ENCODE data around the gene MRPL36.

MRPL36 gene

GRCh38 chr5:1762883-1763547, 36.6 kb downstream of the MRPL36 start:
- DNase-seq = no peak

DNA sequence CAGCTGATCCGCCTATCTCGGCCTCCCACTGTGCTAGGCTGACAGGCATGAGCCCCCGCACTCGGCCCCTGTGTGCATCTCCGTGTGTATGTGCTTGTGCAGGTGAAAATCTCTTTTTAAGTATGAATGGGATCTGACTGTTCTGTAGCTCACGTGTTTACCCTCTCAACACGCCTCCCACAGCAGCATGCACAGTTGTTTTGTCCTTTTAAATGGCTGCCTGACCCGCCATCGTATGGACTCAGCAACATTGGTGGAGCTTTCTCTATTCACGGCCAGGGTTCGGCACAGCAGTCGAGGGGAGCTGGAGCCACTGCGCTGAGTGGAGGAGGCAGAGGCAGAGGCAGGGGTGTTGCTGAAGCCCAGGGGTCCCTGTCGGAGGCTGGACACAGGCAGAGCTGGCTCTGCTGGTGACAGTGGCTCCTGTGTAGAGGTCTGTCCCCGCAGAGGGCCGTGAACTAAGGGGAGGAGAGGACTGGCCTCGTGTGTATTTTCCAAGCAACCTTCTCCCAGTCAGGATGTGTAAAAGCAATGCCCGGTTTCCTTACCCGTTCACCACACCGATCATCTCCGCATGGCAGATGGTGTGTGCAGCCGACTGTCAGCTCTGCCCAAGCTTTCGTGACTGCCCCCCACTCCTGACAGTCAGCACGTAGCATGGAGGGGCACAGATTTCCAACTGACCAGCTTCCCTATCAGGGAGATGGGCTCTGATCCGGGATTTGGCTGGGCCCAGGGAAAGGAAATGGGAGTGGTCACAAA, 37.3 kb downstream of the MRPL36 start:
- no peak for DNase-seq

DNA sequence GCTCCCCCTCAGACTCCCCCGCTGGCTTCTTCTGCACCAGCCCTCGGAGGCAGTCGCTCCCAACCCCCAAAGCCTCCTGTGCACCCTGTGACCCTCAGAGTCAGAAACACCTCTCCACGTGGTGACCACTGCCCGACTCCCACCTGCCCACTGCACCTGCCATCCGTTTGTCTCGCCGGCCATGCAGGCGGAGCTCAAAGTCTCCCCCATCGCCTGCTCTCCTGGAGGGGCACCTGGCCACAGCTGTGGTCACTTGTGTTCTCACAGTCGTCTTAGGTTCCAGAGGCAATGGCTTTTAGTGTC, 38.2 kb downstream of the MRPL36 start:
- no peak for DNase-seq

DNA sequence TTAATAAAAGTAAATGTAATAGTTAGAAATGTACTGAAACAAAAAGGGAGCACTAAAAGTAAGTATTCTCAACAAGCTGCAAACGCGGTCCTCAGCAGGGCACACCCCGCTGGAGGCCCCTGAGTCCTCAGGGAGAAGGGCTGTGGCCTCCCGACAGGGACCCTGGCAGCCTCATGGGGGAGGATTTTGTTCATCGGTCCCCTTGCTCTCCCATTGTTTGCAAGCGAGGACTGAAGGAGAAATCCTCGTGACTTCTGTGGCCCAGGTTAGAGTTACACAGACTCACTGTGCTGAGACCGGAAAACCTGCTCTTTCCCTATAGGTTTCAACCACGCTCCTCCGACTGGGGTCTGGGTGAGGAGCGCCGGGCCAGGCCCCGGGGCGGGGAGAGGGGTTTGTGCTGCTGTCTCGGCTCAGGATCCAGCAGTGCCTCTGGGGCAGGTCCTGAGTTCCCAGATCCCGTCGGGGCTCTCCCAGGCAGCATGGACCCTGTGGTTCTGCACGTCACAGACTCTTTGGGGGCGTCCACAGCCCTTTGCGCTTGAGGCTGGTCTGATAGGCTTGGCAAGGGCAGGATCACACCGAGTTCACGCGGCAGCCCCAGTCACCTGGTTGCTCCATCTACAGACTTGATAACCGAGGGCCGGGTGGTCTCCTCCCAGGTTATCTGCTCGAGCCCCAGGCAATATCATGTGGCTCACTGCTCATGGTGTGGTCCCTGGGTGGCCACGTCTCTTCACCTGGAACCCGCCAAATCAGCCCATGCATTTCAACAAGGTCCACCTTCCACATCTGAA, 38.8 kb downstream of the MRPL36 start:
- no peak for DNase-seq

GRCh38 chr5:1760231-1760630, 39.4 kb downstream of the MRPL36 start:
- no peak for DNase-seq

DNA sequence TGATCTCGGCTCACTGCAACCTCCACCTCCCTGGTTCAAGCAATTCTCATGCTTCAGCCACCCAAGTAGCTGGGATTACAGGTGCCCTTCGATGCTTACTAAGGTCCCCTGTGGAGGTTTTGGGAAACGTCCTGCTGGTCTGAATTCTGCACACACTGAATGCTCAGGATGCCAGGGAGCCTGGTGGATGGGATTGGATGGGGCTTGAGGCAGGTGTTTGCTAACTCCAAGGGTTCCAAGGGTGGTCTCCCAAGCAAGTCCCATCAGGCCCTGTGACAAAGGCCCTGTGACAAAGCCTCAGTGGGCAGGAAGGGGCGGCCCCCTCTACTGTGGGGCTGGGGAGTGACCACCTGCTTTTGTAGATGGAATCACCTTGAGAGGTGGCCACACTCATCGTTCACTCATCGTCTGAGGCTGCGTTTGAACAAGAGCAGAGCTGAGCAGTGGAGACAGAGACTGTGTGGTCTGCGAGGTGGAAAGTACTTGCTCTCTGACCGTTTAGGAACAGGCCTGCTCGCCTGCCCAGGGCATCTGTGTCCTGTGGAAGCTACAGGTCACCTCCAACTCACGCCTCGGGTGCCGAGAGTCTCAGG, 40.2 kb downstream of the MRPL36 start:
- no peak for DNase-seq

DNA sequence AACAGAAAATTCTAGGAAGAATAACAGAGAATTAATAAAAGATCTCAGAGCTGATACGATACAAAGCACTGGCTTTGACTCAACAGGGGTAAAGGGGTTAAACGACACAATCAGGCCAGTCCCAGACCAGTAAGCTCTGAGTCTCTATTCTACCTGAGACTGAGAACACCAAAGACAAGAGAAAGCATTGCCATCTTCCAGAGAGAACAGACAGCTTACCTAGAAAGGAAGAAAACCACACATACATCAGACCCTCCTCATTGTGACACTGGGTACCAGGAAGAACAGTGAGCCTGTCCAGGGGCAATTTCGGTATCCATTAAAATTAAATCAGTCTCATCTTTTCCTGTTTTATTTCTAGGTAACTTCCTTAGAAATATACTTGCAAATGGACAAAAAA, 41.1 kb downstream of the MRPL36 start:
- no peak for DNase-seq

DNA sequence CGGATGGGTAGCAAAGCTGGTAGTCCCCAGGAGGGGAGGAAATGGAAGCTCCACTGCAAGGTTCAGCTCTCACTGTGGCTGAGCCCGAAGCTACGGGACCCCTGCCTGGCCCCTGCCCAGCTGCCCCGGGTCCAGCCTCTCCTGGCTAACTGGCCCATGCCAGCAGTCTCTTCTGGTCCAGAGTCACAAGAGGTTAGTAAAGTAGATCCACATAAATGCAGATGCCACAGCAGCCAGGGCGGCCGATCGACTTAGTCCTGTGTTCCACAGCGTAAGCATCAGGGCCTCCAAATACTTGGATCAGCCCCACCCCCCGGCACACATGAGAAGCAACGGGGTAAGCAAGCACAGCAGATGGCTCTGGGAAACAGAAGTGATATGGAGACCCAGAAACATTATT, 42.1 kb downstream of the MRPL36 start:
- DNase-seq = no peak

DNA sequence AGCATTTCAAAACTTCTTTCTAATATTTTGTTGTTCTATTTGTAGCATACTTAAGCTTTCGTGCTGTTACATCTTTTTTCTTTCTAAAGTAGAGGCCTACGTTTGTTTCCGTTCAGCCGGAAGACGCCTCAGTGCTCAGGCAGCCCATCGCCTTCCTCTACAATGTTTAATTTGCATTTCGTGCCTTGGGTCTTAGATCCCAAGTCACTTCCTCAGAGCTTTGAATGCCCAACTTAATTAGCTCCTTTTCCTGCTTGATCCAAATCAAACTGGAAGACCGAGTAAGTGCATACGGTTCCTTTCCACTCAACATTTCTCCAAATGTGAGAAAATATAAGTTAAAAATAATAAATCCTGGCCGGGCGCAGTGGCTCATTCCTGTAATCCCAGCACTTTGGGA, 43.2 kb downstream of the MRPL36 start:
- DNase-seq = no peak

- DNase-seq = no peak
These were observed 44.2 kb downstream of the MRPL36 start for GRCh38 chr5:1755321-1755949.

DNA sequence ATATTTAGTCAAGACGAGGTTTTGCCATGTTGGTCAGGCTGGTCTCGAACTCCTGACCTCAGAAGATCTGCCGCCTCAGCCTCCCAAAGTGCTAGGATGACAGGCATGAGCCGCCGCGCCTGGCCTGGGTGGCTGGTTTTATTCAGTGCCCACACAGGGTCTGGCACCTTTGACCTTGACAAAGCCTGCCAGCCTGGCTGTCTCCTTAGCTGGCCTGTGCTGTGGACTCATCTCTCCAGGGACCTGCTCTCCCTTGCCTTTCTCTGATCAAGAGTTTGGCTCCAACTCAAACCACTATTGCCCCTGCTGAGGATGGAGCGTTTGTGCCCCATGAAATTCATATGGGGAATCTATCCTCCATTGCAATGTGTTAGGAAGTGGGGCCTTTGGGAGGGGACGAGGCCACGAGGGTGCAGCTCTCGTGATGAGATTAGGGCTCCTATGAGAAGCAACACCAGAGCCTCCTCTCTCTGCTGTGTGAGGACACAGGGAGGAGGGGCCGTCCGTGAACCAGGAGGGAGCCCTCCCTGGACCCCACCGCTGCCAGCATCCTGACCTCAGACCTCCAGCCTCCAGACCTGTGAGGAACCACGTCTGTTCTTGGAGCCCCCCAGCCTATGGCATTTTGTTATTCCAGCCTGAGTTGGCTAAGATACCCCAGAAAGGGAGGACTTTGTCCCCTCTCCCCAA, 45.0 kb downstream of the MRPL36 start:
- no peak for DNase-seq

DNA sequence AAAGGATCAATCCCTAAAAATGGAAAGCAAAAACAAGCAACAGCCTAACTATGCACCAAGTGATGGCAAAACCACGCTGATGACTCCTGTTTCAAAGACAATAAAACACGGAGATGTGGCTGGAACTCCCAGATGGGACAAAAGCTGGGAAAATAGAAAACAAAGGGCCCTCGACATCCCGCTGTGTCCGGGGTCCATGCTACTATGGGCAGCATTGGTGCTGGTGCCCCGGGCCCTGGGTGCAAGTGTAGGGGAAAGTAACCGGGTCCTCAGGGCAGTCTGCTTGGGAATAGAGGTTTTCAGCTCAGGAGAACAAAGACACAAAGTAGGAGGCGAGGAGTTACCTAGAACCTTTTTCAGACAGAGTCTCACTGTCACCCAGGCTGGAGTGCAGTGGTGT, 46.1 kb downstream of the MRPL36 start:
- DNase-seq = no peak

DNA sequence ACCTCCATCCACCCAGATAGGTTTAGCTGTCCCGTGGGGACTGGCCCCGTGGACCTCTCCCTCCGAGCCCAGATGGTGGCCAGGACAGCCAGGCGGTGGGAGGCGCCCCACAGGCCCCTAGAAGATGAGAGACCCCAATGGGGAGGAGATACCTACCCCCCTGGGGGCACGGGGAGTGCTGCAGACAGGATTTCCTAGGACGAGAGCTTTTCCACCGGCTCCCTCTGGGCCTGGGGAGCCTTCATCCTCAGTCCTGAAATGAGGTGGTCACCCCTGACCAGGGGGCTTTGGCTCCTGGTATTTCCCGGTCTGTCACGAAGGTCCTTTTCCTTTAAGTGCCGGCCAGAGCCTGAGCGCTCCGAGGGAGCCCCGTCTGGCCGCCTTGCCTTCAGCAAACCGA, 46.8 kb downstream of the MRPL36 start:
- DNase-seq = no peak

DNA sequence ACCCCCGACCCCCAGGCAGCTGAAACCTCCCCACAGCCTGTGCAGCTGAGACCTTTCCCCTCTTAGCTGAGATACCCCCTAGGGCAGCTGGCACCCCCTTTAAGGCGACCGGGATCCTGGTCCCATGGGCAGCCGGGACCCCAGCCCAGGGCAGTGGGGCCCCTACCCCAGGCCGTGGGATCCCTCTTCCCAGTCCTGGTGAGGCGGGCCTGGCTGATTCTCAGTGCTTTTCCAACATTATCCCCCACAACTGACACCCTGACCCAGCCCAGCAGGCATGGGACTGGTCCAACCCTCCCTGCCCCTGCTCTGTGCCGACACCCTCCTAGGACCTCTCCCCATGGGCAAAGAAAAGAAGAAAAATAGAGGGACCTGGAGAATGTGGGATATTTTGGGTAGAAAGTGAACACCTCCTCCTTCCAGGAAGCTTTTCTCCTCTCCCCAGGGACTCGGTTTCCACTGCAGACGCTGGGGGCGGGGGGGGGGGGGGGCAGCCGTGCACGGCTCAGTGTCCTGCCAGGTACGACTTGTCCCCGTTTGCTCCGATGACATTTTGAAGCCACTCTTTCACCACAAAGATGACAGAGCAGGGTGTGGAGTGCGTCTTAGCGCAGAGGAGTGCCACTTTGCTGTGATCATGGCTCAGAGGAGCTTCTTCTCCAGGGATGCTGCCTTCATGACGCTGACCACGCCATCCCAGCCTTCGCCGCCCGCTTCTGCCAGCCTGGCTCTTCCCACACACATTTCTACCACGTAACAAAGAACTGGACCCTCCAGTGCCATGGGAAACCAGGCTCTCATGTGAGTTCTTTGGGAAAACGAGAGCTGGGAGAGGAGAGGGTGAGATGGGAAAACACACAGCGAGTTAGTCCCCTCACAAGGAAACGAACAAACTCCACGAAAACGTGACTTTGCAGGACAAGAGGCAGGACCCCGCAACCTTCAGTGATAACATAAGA, 47.5 kb downstream of the MRPL36 start:
- DNase-seq = no peak

DNA sequence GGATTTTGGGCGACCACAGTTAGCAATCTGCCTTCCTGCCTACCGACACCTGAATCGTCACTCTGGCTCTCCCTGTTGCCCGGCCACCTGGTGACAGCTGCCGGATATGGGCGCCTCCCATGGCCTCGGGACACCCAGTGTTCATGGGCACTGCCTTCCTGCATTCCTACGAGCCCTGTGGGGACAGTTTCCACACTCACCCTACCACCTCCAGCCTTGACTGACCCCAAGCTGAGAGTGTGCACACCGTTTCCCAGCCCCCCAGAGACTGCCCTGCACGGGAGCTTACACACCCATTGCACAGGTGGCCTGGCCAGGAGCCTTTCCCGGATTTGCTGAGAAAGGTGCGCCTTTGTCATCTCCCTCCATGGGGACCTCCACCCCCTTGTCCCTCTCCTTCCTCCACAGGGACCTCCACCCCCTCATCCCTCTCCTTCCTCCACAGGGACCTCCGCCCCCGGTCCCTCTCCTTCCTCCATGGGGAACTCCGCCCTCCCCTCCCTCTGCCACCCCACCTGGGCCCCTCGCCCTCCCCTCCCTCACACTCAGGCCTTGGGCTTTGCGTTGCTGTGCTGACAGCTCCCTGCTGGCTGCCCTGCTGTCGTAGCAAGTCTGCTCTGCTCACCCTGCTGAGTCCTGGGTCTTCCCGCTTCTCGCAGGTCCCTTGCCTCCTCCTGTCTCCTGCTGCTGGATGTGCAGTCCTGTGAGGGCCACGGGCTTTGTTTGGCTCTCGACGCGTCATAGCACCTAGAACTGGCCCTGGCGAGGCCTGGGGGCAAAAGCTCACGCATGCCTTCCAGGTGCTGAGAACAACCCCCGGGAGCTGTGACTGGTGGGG, 48.4 kb downstream of the MRPL36 start:
- DNase-seq = no peak

DNA sequence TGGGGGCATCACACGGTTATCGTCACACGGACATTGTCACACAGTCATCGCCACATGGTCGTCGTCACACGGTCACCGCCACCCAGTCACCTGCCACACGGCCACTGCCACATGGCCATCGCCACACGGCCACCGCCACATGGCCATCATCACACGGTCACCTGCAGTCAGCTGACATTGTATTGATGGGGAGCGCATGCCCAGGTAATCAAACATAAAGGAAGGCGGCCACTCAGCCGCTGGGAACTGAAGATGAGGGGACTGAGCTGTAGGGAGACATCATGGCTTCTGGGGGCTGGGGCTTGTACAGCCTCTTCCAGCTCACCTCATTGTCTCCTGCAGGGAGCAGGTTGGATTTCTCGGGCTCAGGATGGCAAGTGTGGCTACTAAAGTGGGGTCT, 49.2 kb downstream of the MRPL36 start:
- DNase-seq = no peak

- DNase-seq = no peak
These were observed 50.1 kb downstream of the MRPL36 start for GRCh38 chr5:1749346-1750124.

- no peak for DNase-seq
These were observed 50.8 kb downstream of the MRPL36 start for GRCh38 chr5:1748845-1749244.
